ENCODE data around the gene PRDM16.

GRCh38 chr1:3337798-3338724 is 269.1 kb downstream of the PRDM16 start:
- TF ChIP-seq SUZ12 (IDR thresholded peaks at IDR 0.05; ENCODE audit: extremely low read depth, insufficient read depth, insufficient read length) (no peak), ZNF274 (IDR thresholded peaks at IDR 0.05; ENCODE audit: low read depth, low read length) (no peak)
